HG03159 (cell line): ENCODE data around the gene E2F7.

Experiments used
- ATAC-seq: cut with Tn5 transposase; IDR thresholded peaks from one replicate; pipeline ENCODE4 v1.9.1; 2021; ENCODE audit warnings: mild to moderate bottlenecking, moderate library complexity; ENCODE audit not compliant: unreplicated experiment

E2F7 gene

DNA sequence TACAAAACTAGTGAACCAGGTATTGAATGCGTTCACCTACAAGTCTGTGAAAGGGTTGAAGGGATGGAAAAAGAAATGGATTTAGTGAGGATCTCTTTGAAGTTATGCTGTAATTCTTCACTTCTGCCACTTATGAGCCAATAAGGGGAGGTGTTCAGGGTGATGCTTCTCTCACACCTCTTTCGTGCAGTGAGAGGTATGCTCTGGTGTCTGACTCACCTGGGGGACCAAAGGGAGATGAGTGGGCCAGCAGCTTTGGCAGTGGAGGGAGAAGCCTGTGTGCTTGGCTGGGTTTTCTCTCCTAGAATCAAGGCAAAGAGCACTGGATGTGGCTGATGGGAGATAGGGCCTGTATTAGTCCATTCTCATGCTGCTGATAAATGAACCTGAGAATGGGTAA lies 45.4 kb downstream of the E2F7 start:
- ATAC-seq = no peak

DNA sequence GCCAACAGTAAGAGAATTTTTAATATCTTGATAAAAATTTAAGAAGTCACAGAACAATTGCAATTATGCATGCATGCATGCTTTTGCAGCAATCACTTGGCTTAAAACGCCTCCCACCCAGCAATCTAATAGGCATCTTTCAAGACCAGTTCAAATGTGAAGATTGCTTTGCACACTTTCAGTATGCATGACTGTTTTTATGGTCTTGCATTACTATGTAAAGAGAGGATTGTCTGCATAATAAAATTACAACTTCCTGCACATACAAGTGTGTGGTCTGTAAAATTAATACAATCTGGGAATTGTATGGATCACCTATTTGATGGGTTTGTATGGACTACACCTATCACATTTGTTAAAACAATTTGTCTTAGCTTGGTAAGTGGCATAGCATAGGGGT lies 48.8 kb downstream of the E2F7 start:
- ATAC-seq = no peak

DNA sequence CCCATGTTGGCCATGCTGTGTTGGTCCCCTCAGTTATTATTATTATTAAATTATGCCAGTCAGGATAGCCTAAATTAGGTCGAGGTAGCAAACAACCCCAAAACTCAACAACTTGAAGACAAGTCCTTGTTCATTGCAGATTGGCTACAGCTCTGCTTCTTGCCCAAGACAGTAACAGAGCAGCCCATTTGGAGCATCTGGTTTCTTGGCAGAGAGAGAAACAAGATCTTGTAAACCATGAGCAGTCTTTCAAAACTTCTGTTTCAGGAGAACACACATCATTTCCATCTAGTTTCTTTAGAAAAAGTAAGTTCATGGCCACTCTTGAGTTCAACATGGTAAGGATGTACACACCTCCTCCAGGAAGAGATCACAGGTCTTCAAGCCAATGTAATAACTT lies 52.3 kb downstream of the E2F7 start:
- ATAC-seq = no peak

DNA sequence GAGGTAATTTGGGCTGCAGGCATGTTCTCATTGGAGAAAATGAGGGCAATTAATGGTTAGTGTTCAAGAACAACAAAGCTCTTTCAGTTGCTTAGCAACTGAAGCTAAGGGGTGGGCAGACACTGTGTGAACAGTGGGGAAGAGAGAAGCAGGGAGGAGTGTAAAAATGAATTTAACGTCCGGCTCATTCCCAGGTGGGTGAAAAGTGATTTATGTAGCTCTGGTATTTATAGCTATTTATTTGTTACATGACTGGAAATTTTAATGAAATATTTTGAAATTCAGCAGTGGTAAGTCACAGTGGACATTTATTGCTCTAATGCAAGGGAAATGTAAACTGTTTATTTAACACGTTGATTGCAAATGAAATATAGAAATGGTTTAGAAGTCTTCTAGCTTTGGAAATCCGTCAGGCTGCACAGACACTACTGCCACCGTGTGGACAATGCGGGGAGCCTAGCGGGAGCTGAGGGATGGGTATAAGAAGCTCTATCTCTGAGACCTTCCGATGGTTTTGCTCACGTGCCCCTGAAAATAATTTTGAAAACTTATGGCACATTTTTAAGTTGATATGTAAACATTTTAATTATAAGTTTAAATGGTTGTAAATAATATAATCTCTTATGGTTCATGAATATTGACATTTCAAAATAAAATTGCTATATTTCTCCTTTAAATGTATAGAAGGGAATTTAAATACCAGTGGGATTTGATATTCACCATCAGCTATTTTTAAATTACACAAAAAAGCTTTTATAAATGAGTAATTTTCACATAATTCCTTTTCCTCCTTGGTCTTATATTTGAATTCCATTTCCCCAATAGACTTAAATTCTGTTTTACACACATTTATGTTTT lies 54.4 kb downstream of the E2F7 start:
- peak; percentile 98 for ATAC-seq

DNA sequence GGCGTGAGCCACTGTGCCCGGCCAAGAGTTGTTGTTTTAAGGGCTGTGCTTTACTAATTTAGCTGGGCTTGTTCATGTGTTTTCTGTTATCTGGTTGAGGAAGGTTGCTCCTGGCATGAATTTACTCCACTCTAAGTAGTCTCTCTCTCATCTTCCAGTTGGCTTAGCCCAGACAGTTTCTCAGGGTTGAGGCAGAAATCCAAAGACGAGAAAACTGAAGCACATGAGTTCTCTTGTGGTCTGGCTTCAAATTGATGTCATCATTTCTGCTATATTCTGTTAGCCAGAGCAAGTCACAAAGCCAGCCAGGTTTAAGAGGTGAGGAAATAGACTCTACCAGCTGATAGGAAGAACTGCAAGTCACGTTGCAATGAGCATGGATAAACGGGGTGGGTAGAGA lies 57.9 kb downstream of the E2F7 start:
- ATAC-seq = no peak

DNA sequence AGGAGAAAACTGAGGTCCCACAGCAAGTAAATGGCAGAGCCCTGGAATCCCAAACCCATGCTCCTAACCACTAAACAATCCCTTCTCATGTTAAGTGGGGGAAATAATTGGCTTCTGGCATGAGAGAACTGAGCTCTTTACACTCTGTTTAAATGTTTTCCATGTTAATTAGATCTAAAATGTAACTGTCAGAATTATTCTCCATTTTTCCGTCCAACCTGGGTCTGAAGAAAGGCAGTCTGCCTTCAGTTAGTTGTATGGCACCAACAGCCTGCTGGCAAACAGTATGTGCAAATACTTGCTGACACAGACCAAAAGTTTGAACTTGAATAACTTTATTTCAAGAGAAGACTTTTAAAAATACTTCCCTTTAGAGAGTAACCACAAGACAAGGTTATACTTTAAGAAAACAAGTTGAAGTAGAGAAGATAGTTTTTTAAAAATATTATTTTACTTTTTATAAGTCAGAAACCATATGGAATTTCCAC lies 59.7 kb downstream of the E2F7 start:
- ATAC-seq = no peak

DNA sequence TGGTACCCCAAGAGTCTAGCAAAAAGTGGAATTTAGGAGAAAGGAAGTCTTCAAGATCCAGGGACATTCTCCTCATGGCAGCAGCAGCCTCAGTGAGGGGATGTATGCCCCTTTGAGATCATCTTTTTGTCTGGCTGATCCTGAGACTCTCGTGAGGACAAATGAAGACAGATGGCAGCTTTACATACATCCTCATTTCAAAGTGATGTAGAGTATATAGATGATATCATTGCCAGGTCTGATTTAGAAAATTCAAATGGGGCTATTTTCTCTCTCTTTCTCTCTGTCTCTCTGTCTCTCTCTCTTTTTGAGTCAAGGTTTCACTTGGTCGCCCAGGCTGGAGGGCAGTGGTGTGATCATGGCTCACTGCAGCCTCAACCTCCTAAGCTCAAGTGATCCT lies 61.5 kb downstream of the E2F7 start:
- no peak for ATAC-seq

DNA sequence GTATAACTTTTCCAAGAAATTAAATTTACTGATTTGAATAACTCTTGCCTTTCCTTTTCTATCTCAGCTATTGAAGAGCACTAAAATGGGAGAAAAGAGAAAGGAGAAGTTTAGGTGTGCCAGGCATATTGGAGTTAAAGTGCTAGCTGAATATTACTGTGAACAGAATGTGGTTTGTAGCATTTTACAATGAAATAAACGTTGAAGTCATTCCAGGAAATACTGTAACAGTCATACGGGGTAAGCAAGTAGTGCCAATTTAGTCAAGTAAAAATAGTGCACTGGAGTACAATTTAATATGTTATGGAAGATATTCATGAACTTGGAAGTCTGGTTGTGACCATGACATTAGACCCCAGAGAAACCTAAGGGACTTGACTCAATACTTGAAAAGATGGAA lies 62.1 kb downstream of the E2F7 start:
- ATAC-seq = no peak

DNA sequence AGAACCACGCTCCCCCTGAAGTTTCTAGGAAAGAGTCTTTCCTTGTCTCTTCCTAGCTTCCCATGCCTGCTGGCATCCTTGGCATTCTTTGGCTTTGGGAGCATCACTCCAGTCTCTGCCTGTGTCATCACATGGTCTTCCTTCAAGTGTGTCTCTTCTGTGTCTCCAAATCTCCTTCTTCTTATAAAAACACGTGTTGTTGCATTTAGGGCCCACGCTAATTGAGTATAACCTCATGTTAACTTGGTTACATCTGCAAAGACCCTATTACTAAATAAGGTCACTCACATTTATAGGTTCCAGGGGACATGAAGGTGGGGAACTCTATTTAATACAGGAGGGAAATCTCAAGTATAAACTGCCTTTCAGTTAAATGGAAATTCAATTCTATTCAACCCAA lies 63.0 kb downstream of the E2F7 start:
- no peak for ATAC-seq

DNA sequence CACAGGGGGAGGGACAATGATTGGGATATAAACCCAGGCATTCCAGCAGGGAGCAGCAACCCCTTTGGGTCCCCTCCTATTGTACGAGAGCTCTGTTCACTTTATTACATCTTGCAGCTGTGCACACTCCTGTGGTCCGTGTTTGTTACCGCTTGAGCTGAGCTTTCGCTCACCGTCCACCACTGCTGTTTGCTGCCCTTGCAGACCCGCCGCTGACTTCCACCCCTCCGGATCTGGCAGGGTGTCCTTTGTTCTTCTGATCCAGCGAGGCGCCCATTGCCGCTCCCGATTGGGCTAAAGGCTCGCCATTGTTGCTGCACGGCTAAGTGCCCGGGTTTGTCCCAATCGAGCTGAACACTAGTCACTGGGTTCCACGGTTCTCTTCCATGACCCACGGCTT lies 64.1 kb downstream of the E2F7 start:
- ATAC-seq = no peak

DNA sequence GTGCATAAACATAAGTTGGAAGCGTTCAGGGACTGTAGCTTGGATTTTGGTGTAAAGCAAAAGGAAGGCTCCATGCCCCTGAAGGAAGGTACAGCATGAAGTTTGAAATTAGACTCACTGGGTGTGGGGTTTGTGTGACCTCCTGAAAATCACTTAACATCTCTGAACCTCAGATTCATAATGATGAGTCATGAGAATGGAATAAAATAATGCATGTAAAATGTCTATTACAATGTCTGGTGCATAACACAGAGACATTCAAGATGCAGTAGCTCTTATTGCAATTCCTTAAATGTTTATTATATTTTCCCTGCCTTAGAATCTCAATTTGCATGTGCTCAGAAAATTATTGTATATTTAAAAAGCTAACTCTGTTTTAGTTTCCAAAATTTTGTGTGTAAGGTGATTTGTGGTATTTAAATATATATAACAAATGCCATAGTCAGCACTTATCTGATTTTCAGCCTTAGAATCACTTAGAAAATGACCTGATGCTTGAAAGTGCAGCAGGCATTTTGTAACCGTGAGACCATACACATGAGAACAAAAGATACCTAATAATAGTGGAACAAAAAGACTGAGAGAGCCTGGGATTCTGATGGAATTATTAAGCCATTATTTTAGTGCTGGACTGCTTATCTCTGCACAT lies 66.3 kb downstream of the E2F7 start:
- ATAC-seq = no peak

DNA sequence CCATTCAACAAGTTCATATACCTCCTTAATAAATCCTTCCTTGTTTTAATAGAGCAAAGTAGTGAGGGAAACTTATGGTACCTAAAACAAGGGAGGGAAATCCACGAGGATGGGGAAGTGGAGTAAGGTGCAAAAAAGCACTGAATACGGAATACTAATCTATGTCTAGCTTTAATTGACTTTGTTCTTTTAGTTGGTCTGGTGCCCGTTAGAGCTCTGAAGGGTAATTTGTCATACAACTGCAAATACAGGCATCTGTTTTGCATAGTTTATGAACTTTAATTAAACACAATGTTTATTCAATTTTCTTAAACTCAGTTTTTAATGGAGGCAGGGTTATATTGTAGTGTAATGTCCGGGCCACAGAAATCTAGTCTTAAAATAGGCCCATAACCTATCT lies 67.0 kb downstream of the E2F7 start:
- no peak for ATAC-seq

DNA sequence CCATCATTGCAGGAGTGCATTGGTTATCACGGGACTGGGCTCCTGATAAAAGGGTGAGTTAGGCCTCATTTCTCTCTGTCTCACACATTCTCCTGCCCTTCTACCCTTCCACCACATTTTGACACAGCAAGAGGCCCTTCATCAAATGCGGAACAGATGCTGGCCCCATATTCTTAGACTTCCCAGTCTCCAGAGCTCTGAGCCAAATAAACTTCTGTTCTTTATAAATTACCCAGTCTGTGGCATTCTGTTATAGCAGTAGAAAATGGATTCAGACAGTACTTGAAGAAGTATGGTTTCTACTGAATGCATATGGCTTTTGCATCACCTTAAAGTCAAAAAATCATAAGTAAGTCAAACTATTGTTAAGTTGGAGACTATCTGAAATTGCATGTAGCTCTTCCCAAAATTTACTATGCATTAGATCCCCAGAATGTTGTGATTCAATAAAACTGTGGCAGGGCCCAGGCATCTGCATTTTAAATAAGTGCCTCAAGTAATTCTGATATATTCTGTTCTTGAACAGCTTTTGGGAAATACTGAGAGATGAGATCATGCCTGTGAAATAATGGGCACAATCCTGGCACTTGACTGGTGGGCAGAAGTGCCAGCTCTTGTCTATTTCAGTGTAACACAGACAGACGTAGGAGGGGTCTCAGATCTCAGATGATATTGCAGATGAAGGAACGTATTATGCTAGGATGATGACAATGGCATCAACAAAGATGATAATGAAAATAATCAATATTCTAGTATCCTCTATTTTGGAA lies 68.2 kb downstream of the E2F7 start:
- ATAC-seq = no peak

DNA sequence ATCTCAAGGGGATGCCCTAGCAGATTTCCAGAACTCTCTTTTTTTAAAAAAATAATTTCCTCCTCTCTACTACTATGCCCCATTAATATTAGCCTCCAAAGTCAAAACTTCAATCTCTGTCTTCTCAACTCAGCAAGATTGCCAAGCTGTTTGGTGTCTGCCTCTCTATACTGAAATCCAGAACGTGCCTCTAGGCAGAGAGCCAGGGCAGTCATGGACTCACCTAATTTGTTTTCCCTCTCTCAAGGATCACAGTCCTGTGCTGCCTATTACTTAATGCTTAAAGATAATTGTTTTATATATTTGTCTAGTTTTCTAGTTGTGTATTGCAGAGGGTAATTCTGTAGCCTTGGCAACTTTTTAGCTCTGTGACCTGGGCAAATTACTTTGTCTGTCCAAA lies 74.7 kb downstream of the E2F7 start:
- ATAC-seq = no peak

DNA sequence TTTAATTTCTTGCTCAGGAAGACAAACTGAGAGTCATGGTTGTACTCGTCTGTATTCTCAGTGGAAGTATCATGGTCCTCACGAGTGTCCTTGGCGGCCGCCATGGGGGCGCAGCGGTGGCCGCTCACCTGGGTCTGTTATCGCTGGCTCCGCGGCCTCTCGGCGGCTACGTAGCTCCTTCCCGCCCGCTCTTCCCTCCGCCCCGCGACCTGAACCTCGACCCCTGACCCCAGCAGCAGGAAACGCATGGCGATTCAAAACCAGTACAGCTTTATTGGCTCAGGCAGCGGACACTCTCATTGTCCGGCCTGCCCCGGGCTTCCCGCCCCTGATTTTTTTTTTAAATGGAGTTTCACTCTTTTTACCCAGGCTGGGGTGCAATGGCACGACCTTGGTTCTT lies 80.8 kb downstream of the E2F7 start:
- no peak for ATAC-seq

DNA sequence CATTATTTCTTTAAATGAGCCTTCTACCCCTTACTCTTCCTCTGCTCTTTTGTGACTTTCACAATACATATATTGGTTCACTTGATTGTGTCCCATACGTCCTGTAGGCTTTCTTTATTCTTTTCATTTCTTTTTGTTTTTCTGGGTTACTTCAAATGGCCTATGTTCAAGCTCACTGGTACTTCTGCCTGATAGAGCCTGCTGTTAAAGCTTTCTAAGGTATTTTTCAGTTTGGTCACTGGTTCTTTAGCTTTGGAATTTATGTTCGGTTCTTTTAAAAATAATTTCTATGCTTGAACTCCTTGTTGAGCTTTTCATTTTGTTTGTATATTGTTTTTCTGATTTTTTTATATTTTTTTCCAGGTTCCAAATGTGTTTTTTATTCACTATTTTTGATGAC lies 81.9 kb downstream of the E2F7 start:
- ATAC-seq = no peak

DNA sequence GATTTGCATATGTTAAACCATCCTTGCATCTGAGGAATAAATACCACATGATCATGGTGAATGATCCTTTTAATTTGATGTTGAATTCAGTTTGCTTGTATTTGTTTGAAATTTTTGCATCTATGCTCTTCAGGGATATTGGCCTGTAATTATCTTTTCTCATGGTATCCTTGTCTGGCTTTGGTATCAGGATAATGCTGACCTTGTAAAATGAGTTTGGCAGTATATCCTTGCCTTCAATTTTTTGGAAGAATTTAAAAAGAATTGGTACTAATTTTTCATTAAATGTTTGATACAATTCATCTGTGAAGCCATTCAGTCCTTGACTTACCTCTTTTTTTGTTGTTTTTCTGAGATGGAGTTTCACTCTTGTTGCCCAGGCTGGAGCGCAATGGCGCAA lies 85.2 kb downstream of the E2F7 start:
- ATAC-seq = no peak

DNA sequence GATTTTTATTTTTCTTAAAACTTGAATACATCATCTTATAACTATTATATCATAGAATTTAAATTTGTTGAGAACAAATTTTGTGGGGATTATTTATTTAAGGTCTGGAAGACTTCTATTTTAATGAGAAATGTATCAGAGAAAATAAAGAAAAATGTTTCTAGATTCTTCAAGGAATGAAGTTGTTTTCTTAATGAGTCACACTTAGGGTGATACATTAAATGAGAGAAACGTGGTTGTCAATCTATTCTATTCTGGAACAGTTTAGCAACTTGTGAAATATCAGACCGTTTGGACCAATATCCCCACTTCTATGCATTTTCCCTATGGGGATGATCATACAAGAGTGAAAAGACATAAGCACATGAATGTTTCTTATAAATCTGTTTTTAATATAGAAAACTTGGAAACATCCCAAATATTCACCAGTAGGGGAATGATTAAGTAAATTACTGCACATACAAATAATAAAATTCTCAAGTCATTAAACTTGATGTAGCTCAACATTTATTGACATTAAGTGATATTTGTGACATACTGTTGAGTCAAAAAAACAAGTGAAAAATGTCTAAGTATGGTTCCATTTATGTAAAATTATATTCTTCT lies 88.5 kb downstream of the E2F7 start:
- no peak for ATAC-seq
